HepG2 (cell line): ENCODE measurements around the gene MRRF. TPM values are rescaled to one million over a fixed set of nuclear protein-coding genes. Genes with fewer than 3 reads are reported as not detected.

Source experiments
- ATAC-seq: fragments of 200-7000 bp; cut with Tn5 transposase; 3 replicates; pipeline ENCODE4 v1.9.1; 2020; ENCODE audit warnings: mild to moderate bottlenecking, moderate library complexity
- BruUV-seq: library from RNA; stranded (reverse); fragments of 400-500 nt; replicated peaks from 2 replicates; lab custom pipeline; 2021; lab: Mats Ljungman, UMichigan
- CTCF ChIA-PET: fragments of 300-600 bp; formaldehyde crosslinking; extraction: SDS; loops from one replicate; lab custom pipeline; 2021; ENCODE audit warnings: low total read pairs, inconsistent platforms, low intra/inter-chr PET ratio; lab: Yijun Ruan, JAX
- POLR2A ChIA-PET: fragments of 350-600 bp; sonication (Branson Sonifier 250); formaldehyde crosslinking; loops from one replicate; lab custom pipeline; 2020; ENCODE audit warnings: antibody characterized with exemption, inconsistent platforms; lab: Yijun Ruan, JAX
- DNase-seq: peaks from one replicate; pipeline ENCODE4 v3.0.0-alpha.2; 2015; ENCODE audit warnings: low spot score
- FAIRE-seq: peaks from 3 replicates; lab custom pipeline; 2011; peaks lifted over from hg19 to GRCh38; lab: Jason Lieb, UNC
- H2AFZ ChIP-seq: one replicate; pipeline ENCODE4 v1.6.1; 2011; ENCODE audit warnings: low read length, inconsistent platforms
- H3K27ac ChIP-seq: fragments of 300-600 bp; 3 replicates; pipeline ENCODE4 v1.8.0; 2011; ENCODE audit warnings: mixed run types, mild to moderate bottlenecking, mixed read lengths, low read length, inconsistent platforms; ENCODE audit not compliant: insufficient read depth; ENCODE audit errors: extremely low read length
- H3K27me3 ChIP-seq, 2 experiments: fragments of 200-600 bp in 1 of 2; 2 replicates in 1 of 2; 3 replicates in 1 of 2; pipeline versions ENCODE4 v1.6.0 to v1.8.0; 2011; ENCODE audit warnings: low read length in 2 of 2, mild to moderate bottlenecking in 2 of 2, moderate library complexity in 2 of 2, inconsistent platforms in 1 of 2; ENCODE audit not compliant: insufficient read depth in 2 of 2, control insufficient read depth in 1 of 2
- H3K36me3 ChIP-seq, 2 experiments: fragments of 200-600 bp in 1 of 2; replicated peaks in 1 of 2; 2 replicates in 1 of 2; 3 replicates in 1 of 2; pipeline versions ENCODE4 v1.5.1 to v1.8.0; 2011; ENCODE audit warnings: low read length in 2 of 2, inconsistent platforms in 1 of 2; ENCODE audit not compliant: insufficient read depth in 2 of 2, control insufficient read depth in 1 of 2
- H3K4me1 ChIP-seq: 2 replicates; pipeline ENCODE4 v1.5.1; 2012; ENCODE audit warnings: low read length, inconsistent platforms; ENCODE audit not compliant: insufficient read depth
- H3K4me2 ChIP-seq: 2 replicates; pipeline ENCODE4 v1.6.0; 2011; ENCODE audit warnings: low read depth, low read length, inconsistent platforms
- H3K4me3 ChIP-seq, 3 experiments: fragments of 200-600 bp in 1 of 3; sonication (generic), shearing (Covaris generic) in 1 of 3; replicated peaks in 1 of 3; 2 replicates each; pipeline ENCODE4 v1.5.1; 2011 to 2016; ENCODE audit warnings: low read length in 3 of 3, inconsistent platforms in 2 of 3, low read depth in 2 of 3, mild to moderate bottlenecking in 2 of 3, control low read depth in 1 of 3, mixed read lengths in 1 of 3; ENCODE audit not compliant: insufficient read depth in 1 of 3
- H3K79me2 ChIP-seq: one replicate; pipeline ENCODE4 v1.6.1; 2011; ENCODE audit warnings: low read length, inconsistent platforms; ENCODE audit not compliant: insufficient read depth
- H3K9ac ChIP-seq: 2 replicates; pipeline ENCODE4 v1.6.0; 2011; ENCODE audit warnings: mild to moderate bottlenecking, low read depth, low read length, inconsistent platforms; ENCODE audit not compliant: insufficient read depth
- H3K9me3 ChIP-seq: 2 replicates; pipeline ENCODE4 v1.5.1; 2012; ENCODE audit warnings: mild to moderate bottlenecking, low read length
- H4K20me1 ChIP-seq: 2 replicates; pipeline ENCODE4 v1.6.0; 2011; ENCODE audit warnings: inconsistent platforms, mild to moderate bottlenecking, low read length, moderate library complexity; ENCODE audit not compliant: insufficient read depth
- ATRX ChIP-seq: sonication (generic); formaldehyde crosslinking; IDR thresholded peaks from 2 replicates; pipeline ENCODE4 v1.4.0; 2020; ENCODE audit warnings: missing genetic modification reagents, borderline replicate concordance
- CAMTA2 ChIP-seq: sonication (generic); formaldehyde crosslinking; IDR thresholded peaks from 2 replicates; pipeline ENCODE4 v1.4.0; 2020; ENCODE audit warnings: mild to moderate bottlenecking, missing genetic modification reagents, borderline replicate concordance
- FLYWCH1 ChIP-seq: sonication (generic); formaldehyde crosslinking; IDR thresholded peaks from 2 replicates; pipeline ENCODE4 v1.8.1; 2023; ENCODE audit warnings: mild to moderate bottlenecking, missing genetic modification reagents
- GATAD1 ChIP-seq: IDR thresholded peaks from 2 replicates; pipeline ENCODE4 v1.6.1; 2016; ENCODE audit warnings: missing genetic modification reagents, missing compliant biosample characterization
- KAT2B ChIP-seq: fragments of 150-350 bp; IDR thresholded peaks from 2 replicates; pipeline ENCODE4 v1.6.1; 2014; ENCODE audit warnings: low read depth, low read length, borderline replicate concordance
- MNT ChIP-seq: fragments of 450-650 bp; IDR thresholded peaks from 2 replicates; pipeline ENCODE4 v1.6.1; 2016
- PRPF4 ChIP-seq: fragments of 200-400 bp; formaldehyde crosslinking; IDR thresholded peaks from 2 replicates; pipeline ENCODE4 v1.6.1; 2016; ENCODE audit warnings: low read length, low read depth; ENCODE audit not compliant: poor library complexity, severe bottlenecking
- REST ChIP-seq, 2 experiments: IDR thresholded peaks; 2 replicates each; pipeline ENCODE4 v1.6.1; 2011 to 2012; ENCODE audit warnings: low read length in 2 of 2, borderline replicate concordance in 1 of 2, low read depth in 1 of 2, mild to moderate bottlenecking in 1 of 2, moderate library complexity in 1 of 2
- SOX5 ChIP-seq: IDR thresholded peaks from 2 replicates; pipeline ENCODE4 v1.6.1; 2016; ENCODE audit warnings: borderline replicate concordance
- ZBTB21 ChIP-seq: sonication (generic); formaldehyde crosslinking; IDR thresholded peaks from 2 replicates; pipeline ENCODE4 v1.4.0; 2020; ENCODE audit warnings: missing genetic modification reagents
- ZBTB38 ChIP-seq: sonication (generic); formaldehyde crosslinking; IDR thresholded peaks from 2 replicates; pipeline ENCODE4 v1.5.1; 2020; ENCODE audit warnings: mild to moderate bottlenecking, missing genetic modification reagents
- ZNF205 ChIP-seq: IDR thresholded peaks from 2 replicates; pipeline ENCODE4 v1.6.1; 2018; ENCODE audit warnings: missing biosample characterization, missing genetic modification reagents
- ZNF24 ChIP-seq: fragments of 450-650 bp; IDR thresholded peaks from 2 replicates; pipeline ENCODE4 v1.6.1; 2017; ENCODE audit warnings: antibody characterized with exemption, mild to moderate bottlenecking
- ZNF274 ChIP-seq: sonication (generic); formaldehyde crosslinking; IDR thresholded peaks from 2 replicates; pipeline ENCODE4 v1.5.1; 2020; ENCODE audit warnings: mild to moderate bottlenecking, missing genetic modification reagents
- ZNF34 ChIP-seq: sonication (generic); formaldehyde crosslinking; IDR thresholded peaks from 2 replicates; pipeline ENCODE4 v1.4.0; 2020; ENCODE audit warnings: mild to moderate bottlenecking, missing genetic modification reagents, borderline replicate concordance
- ZNF562 ChIP-seq: sonication (generic); formaldehyde crosslinking; IDR thresholded peaks from 2 replicates; pipeline ENCODE4 v1.8.0; 2022; ENCODE audit warnings: missing genetic modification reagents, borderline replicate concordance
- ZNF569 ChIP-seq: sonication (generic); formaldehyde crosslinking; IDR thresholded peaks from 2 replicates; pipeline ENCODE4 v1.5.0; 2020; ENCODE audit warnings: mild to moderate bottlenecking, missing genetic modification reagents, moderate library complexity, borderline replicate concordance
- ZNF703 ChIP-seq: sonication (generic); formaldehyde crosslinking; IDR thresholded peaks from 2 replicates; pipeline ENCODE4 v1.5.1; 2020; ENCODE audit warnings: missing genetic modification reagents, mild to moderate bottlenecking, moderate library complexity, borderline replicate concordance
- ZNF761 ChIP-seq: sonication (generic); formaldehyde crosslinking; conservative IDR thresholded peaks from 2 replicates; pipeline ENCODE4 v1.4.0; 2020; ENCODE audit warnings: mild to moderate bottlenecking, missing genetic modification reagents
- ZSCAN21 ChIP-seq: sonication (generic); formaldehyde crosslinking; IDR thresholded peaks from 2 replicates; pipeline ENCODE4 v1.8.0; 2022; ENCODE audit warnings: mild to moderate bottlenecking, missing genetic modification reagents, moderate library complexity, borderline replicate concordance
- WGBS: methylation state at CpG from one replicate; pipeline ENCODE4 v1.1.6; 2017; ENCODE audit warnings: low lambda C conversion rate; 5-methylcytosine and 5-hydroxymethylcytosine counted together
- in situ Hi-C: cut with HindIII; loops from 2 replicates; pipeline ENCODE4 v1.10.0; 2017; ENCODE audit warnings: low pct_unique_long_range_greater_than_20kb; ENCODE audit not compliant: extremely low pct_ligation_motif_present
- intact Hi-C: fragments of 100-400 bp; cut with micrococcal nuclease; formaldehyde crosslinking; loops from one replicate; pipeline ENCODE4 v1.10.0; 2022; ENCODE audit not compliant: unreplicated experiment
- polyA plus RNA-seq, 8 experiments: library from polyadenylated mRNA; depleted of rRNA in 3 of 8; stranded (reverse) in 7 of 8; unstranded in 1 of 8; fragments of >200 nt; fragmentation: Illumina TruSeq in 4 of 8; extraction: Trizol in 4 of 8; gene quantifications; 2 replicates each; pipeline versions ENCODE4 v1.2.1 to v1.2.3, GENCODE V29; 2011 to 2016; ENCODE audit warnings: low read depth in 4 of 8, missing spikeins in 1 of 8, mixed read lengths in 1 of 8; ENCODE audit not compliant: insufficient read depth in 1 of 8
- total RNA-seq, 5 experiments: library from RNA; depleted of rRNA; stranded (reverse); fragments of >200 nt; fragmentation: Illumina TruSeq; extraction: Trizol; gene quantifications; 2 replicates each; pipeline ENCODE4 v1.2.3, GENCODE V29; 2016; ENCODE audit warnings: low read depth in 1 of 5

Gene MRRF
- total and polyA plus RNA-seq, 2 of the 13 experiments (the other 11 are each of a cell fraction or from before 2014, with no cell fraction given) = 37.3 to 44.3 TPM

- TF ChIP-seq ZNF205 (no peak), CAMTA2 (CRISPR knock-in tag) (no peak), ZNF562 (CRISPR knock-in tag) (no peak), ZBTB38 (no peak), ATRX (no peak), FLYWCH1 (CRISPR knock-in tag) (no peak)
These were observed 11.9 kb upstream of the MRRF start (continued) for GRCh38 chr9:122252796-122253195.

- in situ Hi-C loops (no loop called here), intact Hi-C loops (no loop called here)
- no TSS peak for BruUV-seq
- Histone ChIP-seq H3K27ac (no peak overlapping the region), H3K79me2 (peaks cover 4% of the 10 kb centered on the region), H3K36me3 (peaks cover 9 to 39% of the 10 kb centered on the region in 2 experiments; a peak in 4 of 5 replicates), H3K9ac (no peak overlapping the region), H3K9me3 (no peaks in the 10 kb centered on the region), H4K20me1 (no peaks in the 10 kb centered on the region), H2AFZ (no peak overlapping the region), H3K4me3 (no peak overlapping the region), H3K4me2 (no peak overlapping the region), H3K4me1 (no peaks in the 10 kb centered on the region), H3K27me3 (no peaks in the 10 kb centered on the region)
- POLR2A ChIA-PET = no interaction called here
- DNase-seq (no peak), FAIRE-seq (no peak), ATAC-seq (no peak)
- CTCF ChIA-PET = no interaction called here
- 92% methylated on average over 3 of the region's 3 CpGs for WGBS
- TF ChIP-seq PRPF4 (no peak), KAT2B (no peak), ZNF761 (no peak), ZNF34 (CRISPR knock-in tag) (no peak), MNT (no peak), ZNF274 (no peak), ZSCAN21 (CRISPR knock-in tag) (no peak), SOX5 (CRISPR knock-in tag) (no peak), REST (IDR thresholded peaks at IDR 0.05; ENCODE audit: borderline replicate concordance in 1 of 2, low read depth in 1 of 2, low read length in 2 of 2) (no peak), ZBTB21 (CRISPR knock-in tag) (no peak), ZNF703 (CRISPR knock-in tag) (no peak), ZNF569 (no peak), ZNF24 (no peak), GATAD1 (CRISPR knock-in tag) (no peak)
These were observed 9.9 kb upstream of the MRRF start for GRCh38 chr9:122254761-122255160.
